ENCODE measurements around the gene SH3BP2.

SH3BP2 gene

GRCh38 chr4:2882341-2882740 is 89.5 kb downstream of the SH3BP2 start:
- DNase-seq = no peak

DNA sequence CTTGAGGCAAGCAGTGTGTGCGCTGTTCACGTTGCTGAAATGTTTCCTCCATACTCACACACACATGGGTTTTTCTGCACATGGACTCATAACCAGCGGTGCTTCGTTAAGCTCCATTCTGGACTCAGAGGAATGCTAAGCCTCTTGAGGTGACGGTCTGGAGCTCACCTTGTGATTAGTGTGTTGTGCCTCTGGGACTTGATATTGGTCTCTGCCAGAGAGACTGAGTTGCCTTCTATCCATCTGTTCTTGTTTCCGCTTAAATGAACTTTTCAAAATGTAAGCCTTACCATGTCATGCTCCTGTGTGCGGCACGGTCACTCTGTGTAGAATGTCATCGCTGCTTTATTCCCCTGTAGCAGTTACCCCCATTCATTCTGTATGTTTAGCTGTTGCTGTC is 93.3 kb downstream of the SH3BP2 start:
- no peak for DNase-seq

DNA sequence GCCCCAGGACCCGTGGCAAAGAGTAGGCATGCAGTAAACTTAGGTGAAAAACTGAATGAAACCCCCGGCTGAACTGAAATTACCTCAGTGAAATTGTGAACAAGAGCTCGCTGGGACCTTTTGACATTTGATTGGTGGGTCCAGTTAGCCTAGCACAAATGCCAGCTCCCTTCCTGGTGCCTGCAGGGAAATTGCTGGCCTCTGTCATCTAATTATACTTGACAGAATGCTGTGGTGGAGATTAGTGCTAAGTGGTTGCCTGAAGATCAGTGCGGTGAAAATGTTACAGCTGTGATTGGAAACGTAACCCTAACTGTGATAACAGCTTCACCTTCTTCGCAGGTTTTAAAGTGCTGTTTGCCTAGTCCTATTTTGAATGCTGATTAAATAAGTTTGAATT is 93.7 kb downstream of the SH3BP2 start:
- DNase-seq = no peak

DNA sequence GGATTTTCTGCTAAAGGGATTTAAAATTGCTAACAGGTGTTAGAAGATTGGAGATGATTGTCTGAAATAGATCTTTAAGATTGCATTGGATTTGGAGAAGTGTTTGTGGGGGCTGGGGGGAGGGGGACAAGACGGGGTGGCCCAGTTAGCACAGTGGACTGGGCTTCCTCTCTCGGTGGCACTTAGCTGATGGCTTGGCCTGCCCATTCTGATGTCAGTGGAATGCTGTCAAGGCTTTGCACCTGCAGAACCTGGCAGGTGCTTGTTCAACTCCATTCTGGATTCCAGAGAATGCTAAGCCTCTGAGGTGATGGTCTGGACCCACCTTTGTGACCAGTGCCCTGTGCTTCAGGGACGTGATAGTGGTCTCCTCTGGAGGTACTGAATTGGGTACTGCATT is 94.5 kb downstream of the SH3BP2 start:
- no peak for DNase-seq

DNA sequence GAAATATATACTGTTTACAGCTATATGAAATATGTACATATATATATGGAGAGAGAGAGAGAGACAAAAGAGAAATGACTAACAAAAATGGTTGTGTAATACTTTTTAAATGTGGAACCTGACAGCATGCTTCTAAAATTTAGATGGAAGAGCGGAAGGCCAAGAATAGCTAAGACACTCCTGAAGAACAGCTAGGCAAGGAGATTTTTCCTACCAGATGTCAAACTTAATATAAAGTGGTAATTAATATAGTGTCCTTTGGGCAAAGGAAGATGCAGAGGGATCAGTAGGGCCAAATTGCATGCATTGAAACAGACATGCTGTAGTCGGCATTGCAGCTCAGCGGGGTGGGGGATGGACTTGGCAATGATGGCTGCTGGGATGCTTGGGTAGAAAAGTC is 96.0 kb downstream of the SH3BP2 start:
- no peak for DNase-seq

All from Kasumi-1 (cell line).